ENCODE results near the gene RNF111.

Gene RNF111

DNA sequence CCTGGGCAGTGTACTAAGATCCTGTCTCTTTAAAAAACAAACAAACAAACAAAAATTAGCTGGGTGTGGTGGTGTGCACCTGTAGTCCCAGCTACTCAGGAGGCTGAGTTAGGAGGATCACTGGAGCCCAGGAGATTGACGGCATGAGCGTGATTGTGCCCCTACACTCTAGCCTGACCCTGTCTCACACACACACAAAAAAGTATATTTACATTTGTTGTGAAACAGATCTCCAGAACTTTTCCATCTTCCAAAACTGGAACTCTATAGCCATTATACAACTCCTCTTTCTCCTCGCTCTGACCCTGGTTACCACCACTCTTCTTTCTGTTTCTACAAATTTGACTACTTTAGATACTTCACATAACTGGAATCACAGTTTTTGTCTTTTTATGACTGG, 61.4 kb downstream of the RNF111 start:
- no peak for DNase-seq (ENCODE audit: low read depth in 1 of 2, low spot score in 1 of 2)
- TF ChIP-seq JUND (IDR thresholded peaks at IDR 0.05; ENCODE audit: low read depth) = no peak
- in situ Hi-C loops (cut with HindIII; ENCODE audit: low pct_unique_long_range_greater_than_20kb, low sequenced_read_pairs) = no loop called here

DNA sequence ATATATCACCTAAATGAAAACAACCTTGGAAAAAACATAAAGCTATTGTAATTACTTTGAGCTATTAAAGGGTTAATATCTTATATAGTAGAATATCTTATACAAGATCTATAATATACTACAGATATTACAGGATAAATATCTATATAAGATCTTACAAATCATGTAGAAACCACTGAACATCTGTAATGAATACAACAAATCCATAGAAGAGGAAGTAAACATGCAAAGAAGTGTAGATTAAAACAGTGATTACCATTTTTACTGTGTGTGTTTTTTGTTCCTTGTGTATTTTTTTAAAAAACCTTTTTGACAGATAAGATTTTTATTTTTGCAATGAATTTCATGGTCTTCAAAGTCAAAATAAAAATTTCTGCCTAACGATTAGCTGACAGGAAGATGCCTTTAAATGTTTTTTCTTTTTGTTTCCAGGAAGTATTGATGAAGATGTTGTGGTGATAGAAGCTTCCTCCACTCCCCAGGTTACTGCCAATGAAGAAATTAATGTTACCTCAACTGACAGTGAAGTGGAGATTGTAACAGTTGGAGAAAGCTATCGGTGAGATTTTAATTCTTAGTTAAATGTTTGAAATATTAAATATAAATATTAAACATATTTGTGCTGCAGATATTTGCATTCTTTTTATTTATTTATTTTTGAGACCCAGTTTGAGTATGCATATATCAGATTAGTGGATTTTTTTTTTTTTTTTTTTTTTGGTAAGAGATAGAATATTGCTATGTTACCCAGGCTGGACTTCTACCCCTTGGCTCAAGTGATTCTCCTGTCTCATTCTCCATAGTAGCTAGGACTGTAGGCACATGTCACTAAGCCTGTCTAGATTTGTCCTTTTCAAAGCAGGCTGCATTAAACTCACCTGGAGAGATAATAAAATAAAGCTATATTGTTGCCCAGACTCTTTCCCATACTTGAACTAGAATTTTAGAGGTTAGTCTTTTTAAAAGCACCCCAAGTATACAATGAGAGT, 64.7 kb downstream of the RNF111 start:
- in situ Hi-C loops (cut with HindIII; ENCODE audit: low pct_unique_long_range_greater_than_20kb, low sequenced_read_pairs) = no loop called here
- no peak for DNase-seq (ENCODE audit: low read depth in 1 of 2, low spot score in 1 of 2)
- TF ChIP-seq JUND (IDR thresholded peaks at IDR 0.05; ENCODE audit: low read depth) = no peak

DNA sequence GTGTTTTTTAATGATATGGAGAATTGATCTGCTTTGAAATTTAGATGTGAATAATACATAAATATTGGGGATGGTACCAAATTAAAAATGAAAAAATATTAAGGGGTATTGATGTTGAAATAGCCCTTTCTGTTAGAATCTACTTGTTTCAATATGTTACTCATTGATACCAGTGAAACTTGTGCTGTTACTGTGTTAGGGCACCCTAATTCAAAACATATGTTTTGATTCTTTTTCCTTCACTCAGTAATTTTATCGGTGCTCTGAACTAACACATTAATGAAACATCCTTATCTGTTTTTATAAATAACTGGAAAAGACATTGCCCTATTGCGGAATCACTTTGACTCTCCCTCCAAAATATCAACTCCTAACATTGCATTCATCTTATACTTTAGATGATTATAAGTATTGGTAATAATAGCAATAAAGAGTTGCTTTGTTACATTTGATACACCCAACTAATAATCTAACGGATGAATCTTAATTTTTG, 65.5 kb downstream of the RNF111 start:
- DNase-seq (ENCODE audit: low read depth in 1 of 2, low spot score in 1 of 2) = no peak
- in situ Hi-C loops (cut with HindIII; ENCODE audit: low pct_unique_long_range_greater_than_20kb, low sequenced_read_pairs) = no loop called here
- TF ChIP-seq JUND (IDR thresholded peaks at IDR 0.05; ENCODE audit: low read depth) = no peak

DNA sequence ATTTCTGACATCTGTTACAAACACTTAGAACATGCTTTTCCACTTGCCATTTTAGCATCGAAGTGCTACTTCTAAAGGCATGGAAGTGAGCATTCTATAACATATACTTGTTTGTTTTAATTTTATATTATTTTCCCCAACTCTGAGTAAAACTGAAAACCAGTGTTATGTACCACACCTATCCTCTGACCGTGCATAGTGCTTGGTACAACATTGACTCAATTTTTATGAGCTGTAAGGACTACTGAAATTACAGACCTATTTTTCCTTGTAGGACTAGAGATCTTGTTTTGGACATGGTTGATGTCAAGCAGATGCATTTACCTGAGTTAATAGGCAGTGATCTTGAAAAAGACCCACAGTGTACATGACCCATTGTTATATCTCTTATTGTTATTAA, 66.0 kb downstream of the RNF111 start:
- no peak for DNase-seq (ENCODE audit: low read depth in 1 of 2, low spot score in 1 of 2)
- TF ChIP-seq JUND (IDR thresholded peaks at IDR 0.05; ENCODE audit: low read depth) = no peak
- in situ Hi-C loops (cut with HindIII; ENCODE audit: low pct_unique_long_range_greater_than_20kb, low sequenced_read_pairs) = no loop called here

DNA sequence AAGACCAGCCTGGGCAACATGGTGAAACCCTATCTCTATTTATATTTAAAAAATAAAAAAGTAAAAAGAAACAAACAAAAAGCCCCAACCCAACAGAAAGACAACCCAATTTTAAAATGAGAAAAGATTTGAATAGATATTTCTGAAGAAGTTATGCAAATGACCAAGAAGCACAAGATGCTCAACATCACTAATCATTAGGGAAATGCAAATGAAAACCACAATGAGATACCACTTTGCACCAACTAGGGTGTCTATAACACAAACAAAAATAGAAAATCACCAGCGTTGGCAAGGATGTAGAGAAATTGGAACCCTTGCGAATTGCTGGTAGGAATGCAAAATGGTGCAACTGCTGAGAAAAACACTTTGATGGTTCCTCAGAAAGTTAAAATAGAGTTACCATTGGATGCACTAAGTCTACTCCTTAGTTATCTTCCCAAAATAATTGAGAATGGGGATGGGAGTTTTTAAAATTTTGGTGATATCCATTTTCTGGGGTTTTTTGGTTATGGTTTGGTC, 71.7 kb downstream of the RNF111 start:
- no peak for DNase-seq (ENCODE audit: low read depth in 1 of 2, low spot score in 1 of 2)
- in situ Hi-C loops (cut with HindIII; ENCODE audit: low pct_unique_long_range_greater_than_20kb, low sequenced_read_pairs) = no loop called here
- TF ChIP-seq JUND (IDR thresholded peaks at IDR 0.05; ENCODE audit: low read depth) = no peak

DNA sequence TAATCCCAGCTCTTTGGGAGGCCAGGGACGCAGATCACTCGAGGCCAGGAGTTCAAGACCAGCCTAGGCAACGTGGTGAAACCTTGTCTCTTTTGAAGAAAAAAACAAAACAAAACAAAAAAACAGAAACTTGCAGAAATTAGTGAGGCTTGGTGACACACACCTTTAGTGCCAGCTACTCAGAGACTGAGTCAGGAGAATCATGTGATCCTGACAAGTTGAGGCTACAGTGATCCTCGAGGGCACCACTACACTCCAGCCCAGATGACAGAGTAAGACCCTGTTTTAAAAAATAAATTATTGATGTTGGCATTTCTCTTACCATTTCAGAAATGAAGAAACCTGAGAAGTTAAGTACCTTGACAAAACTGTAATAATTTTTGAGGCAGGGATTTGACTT, 72.9 kb downstream of the RNF111 start:
- no peak for TF ChIP-seq JUND (IDR thresholded peaks at IDR 0.05; ENCODE audit: low read depth)
- no peak for DNase-seq (ENCODE audit: low read depth in 1 of 2, low spot score in 1 of 2)

DNA sequence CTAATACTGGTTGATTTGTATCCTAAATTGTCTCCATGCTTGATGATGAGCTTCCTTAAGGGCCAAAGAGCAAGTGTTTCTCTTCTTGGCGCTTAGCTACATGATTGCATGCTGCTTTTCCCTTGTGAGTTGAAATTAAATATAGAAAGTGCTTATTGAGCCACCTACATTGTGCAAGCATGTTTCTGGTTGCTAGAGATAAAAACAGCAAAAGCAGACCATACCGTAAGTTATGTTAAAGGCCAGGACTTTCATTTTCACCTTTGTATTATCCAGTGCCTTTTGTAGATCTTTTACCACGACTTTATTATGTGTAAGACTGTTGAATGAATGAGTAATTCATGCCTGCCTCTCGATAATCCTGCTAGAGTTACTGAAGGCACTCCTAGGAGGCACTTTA, 75.6 kb downstream of the RNF111 start:
- DNase-seq (ENCODE audit: low read depth in 1 of 2, low spot score in 1 of 2) = no peak
- in situ Hi-C loops (cut with HindIII; ENCODE audit: low pct_unique_long_range_greater_than_20kb, low sequenced_read_pairs) = no loop called here
- no peak for TF ChIP-seq JUND (IDR thresholded peaks at IDR 0.05; ENCODE audit: low read depth)

More for the DNA sequence above, 72.9 kb downstream of the RNF111 start:
- in situ Hi-C loops (cut with HindIII; ENCODE audit: low pct_unique_long_range_greater_than_20kb, low sequenced_read_pairs) = no loop called here

DNA sequence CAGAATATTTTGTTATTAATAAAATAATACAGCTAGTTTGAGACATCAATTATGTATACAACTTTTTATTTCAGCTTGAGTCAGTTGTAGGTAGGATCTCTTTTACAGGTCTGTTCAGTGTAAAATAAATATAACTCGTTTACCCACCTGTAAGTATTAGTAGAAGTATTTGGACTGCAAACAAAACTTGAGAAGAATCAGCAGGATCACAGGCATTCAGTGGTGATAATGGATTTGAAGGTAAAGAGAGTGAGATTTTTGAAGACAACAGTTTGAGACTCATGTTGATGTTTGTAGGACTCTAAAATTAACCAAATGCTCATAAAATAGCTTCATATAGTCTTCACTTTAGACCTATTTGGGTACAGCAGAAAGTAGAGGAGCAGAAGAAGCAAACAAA, 82.0 kb downstream of the RNF111 start:
- in situ Hi-C loops (cut with HindIII; ENCODE audit: low pct_unique_long_range_greater_than_20kb, low sequenced_read_pairs) = no loop called here

DNA sequence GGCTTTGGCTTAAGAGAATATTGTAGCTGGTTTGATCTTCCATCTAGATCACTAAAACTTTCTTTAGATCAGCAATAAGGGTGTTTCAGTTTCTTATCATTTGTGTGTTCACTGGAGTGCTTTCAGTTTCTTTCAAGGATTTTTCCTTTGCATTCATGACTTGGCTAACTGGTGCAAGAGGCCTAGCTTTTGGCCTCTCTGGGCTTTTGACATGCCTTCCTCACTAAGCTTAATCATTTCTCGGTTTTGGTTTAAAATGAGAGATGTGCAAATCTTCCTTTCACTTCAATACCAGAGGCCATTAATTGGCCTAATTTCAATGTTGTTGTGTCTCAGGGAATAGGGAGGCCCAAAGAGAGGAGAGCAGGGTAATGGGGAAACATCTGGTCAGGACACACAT, 87.1 kb downstream of the RNF111 start:
- in situ Hi-C loops (cut with HindIII; ENCODE audit: low pct_unique_long_range_greater_than_20kb, low sequenced_read_pairs) = no loop called here
- TF ChIP-seq JUND (IDR thresholded peaks at IDR 0.05; ENCODE audit: low read depth) = no peak
- DNase-seq (ENCODE audit: low read depth in 1 of 2, low spot score in 1 of 2) = no peak

More for the DNA sequence above, 82.0 kb downstream of the RNF111 start:
- no peak for TF ChIP-seq JUND (IDR thresholded peaks at IDR 0.05; ENCODE audit: low read depth)
- no peak for DNase-seq (ENCODE audit: low read depth in 1 of 2, low spot score in 1 of 2)

DNA sequence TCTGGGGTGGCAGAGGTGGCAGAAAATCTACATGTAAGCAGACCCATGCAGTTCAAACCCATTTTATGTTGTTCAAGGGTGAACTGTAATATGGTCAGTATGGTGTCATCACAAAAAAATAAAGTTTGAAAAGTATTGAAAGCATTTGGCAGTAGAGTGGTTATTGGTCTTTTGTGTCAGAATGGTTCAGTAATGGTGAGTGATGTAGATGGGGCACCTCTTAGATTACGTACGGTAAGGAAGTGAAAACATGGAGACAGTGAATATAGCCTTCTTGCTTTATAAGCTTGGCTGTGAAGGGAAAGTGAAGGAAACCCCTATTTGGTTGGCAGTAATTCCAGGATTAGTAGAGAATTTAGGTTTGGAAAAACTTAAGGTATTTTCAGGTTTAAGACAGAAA, 100.3 kb downstream of the RNF111 start:
- TF ChIP-seq JUND (IDR thresholded peaks at IDR 0.05; ENCODE audit: low read depth) = no peak
- in situ Hi-C loops (cut with HindIII; ENCODE audit: low pct_unique_long_range_greater_than_20kb, low sequenced_read_pairs) = no loop called here
- DNase-seq (ENCODE audit: low read depth in 1 of 2, low spot score in 1 of 2) = no peak

DNA sequence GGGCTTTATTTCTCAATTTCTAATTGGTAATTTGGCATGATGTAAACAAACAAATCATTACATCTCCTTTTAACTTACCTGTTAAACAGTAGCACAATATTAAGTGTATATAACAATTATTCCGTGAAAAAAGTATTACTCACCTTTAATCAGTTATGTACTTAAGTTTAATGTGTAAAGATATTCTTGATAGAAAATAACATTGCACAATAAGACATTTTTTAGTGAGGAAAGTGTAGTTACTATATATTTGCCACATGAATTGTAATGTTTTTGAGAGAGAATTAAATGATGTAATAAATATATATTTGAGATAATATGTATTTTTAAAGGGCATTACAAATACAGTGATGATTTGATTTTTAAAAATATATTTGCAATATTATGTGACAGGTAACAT, 106.6 kb downstream of the RNF111 start:
- in situ Hi-C loops (cut with HindIII; ENCODE audit: low pct_unique_long_range_greater_than_20kb, low sequenced_read_pairs) = no loop called here
- TF ChIP-seq JUND (IDR thresholded peaks at IDR 0.05; ENCODE audit: low read depth) = no peak

DNA sequence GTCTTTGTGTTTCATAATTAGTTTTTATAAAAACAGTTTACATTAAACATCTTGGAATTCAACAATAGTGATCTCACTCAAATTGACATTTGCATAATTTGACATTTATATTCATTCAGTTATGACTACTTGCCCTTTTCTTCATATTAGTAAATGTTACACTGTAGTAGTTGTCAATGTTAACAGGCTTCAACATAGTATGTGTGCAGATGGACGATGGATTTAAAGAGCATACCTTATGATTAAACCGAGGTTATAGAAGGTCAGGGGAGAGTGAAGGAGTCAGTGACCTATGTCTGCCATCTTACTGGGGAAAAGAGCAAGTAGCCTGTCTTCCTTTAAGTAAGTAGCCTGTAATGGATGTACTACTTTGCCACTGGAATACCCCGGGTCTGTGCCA, 109.0 kb downstream of the RNF111 start:
- no peak for DNase-seq (ENCODE audit: low read depth in 1 of 2, low spot score in 1 of 2)
- TF ChIP-seq JUND (IDR thresholded peaks at IDR 0.05; ENCODE audit: low read depth) = no peak
- in situ Hi-C loops (cut with HindIII; ENCODE audit: low pct_unique_long_range_greater_than_20kb, low sequenced_read_pairs) = no loop called here

More for the DNA sequence above, 106.6 kb downstream of the RNF111 start:
- DNase-seq (ENCODE audit: low read depth in 1 of 2, low spot score in 1 of 2) = no peak

DNA sequence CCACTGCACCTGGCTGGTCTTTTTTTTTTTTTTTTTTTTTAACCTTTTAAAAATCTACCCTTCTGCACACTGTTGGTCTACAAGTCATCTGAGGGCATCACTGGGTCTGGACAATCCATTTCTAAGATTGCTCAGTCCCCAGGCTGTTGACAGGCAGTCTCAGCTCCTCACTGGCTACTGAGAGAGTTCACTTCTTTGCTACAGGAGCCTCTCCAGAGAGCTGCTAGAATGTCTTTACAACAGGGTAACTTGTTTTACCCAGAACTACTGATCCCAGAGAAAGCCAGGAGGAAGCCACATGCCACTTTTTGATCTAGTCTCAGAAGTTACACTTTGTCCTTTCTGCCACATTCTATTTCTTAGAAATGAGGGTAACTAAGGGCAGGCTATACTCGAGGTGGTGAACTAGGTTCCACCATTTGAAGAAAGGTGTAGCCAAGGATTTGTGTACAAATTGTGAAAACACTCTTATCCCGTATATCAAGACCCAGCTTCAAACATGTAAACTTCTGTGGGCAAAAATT, 111.8 kb downstream of the RNF111 start:
- in situ Hi-C loops (cut with HindIII; ENCODE audit: low pct_unique_long_range_greater_than_20kb, low sequenced_read_pairs) = no loop called here
- no peak for TF ChIP-seq JUND (IDR thresholded peaks at IDR 0.05; ENCODE audit: low read depth)
- DNase-seq (ENCODE audit: low read depth in 1 of 2, low spot score in 1 of 2) = no peak
